A549 (cell line): ENCODE data around the gene TMCC3.

Experiments
- EP300 ChIP-seq, 2 experiments: fragments of >200 bp; sonication (Bioruptor Twin); formaldehyde crosslinking; IDR thresholded peaks; 2 replicates in 1 of 2; 3 replicates in 1 of 2; pipeline ENCODE4 v1.6.1; 2016 to 2017
- JUN ChIP-seq, 2 experiments: fragments of >200 bp; sonication (Bioruptor Twin); formaldehyde crosslinking; IDR thresholded peaks; 2 replicates in 1 of 2; 3 replicates in 1 of 2; pipeline ENCODE4 v1.6.1; 2016 to 2017
- JUNB ChIP-seq: fragments of >200 bp; sonication (Bioruptor Twin); formaldehyde crosslinking; IDR thresholded peaks from 2 replicates; pipeline ENCODE4 v1.6.1; 2016
- KDM1A ChIP-seq: fragments of 200-600 bp; sonication (generic); IDR thresholded peaks from 2 replicates; pipeline ENCODE4 v1.6.1; 2016; ENCODE audit warnings: low read depth, mild to moderate bottlenecking
- MAFK ChIP-seq: fragments of 450-650 bp; IDR thresholded peaks from 2 replicates; pipeline ENCODE4 v1.6.1; 2014; ENCODE audit not compliant: partially characterized antibody
- PHF8 ChIP-seq: fragments of 200-600 bp; sonication (generic); IDR thresholded peaks from 2 replicates; pipeline ENCODE4 v1.6.1; 2016; ENCODE audit warnings: low read depth, mild to moderate bottlenecking, antibody characterized with exemption, moderate library complexity, borderline replicate concordance
- RAD21 ChIP-seq, 2 experiments: fragments of >200 bp in 1 of 2; sonication (Bioruptor Twin) in 1 of 2; formaldehyde crosslinking in 1 of 2; IDR thresholded peaks in 1 of 2; conservative IDR thresholded peaks in 1 of 2; 2 replicates in 1 of 2; 3 replicates in 1 of 2; pipeline ENCODE4 v1.6.1; 2012 to 2018; ENCODE audit warnings: inconsistent platforms in 1 of 2
- TF ChIP-seq, protein P1 (sequence below): fragments of >200 bp; sonication (Bioruptor Twin); formaldehyde crosslinking; IDR thresholded peaks from 3 replicates; pipeline ENCODE4 v1.5.1; 2016

DNA sequence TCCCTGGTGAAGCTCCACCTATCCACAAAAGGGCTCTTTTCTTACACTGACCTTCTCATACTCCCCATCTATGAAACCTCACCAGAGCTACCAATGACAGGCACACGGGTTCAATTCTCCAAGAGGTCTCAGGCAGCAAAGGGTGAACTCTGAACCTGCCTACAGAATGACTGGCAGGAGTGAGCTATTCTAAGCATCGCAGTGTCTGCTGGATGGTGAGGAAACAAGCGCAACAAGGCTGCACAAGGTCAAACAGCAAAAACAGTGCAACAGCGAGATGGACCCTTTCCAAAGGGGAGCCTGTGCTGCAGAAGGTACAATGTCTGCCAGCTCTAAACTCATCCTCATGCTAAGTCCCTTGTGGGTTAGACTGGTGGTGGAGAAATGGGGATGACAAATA is 22.0 kb downstream of the TMCC3 start:
- TF ChIP-seq RAD21 (conservative IDR thresholded peaks at IDR 0.05 in 1 of 2, IDR thresholded peaks at IDR 0.05 in 1 of 2), result no peak
- TF ChIP-seq MAFK, result no peak
- no peak for TF ChIP-seq JUNB
- TF ChIP-seq, protein P1, sequence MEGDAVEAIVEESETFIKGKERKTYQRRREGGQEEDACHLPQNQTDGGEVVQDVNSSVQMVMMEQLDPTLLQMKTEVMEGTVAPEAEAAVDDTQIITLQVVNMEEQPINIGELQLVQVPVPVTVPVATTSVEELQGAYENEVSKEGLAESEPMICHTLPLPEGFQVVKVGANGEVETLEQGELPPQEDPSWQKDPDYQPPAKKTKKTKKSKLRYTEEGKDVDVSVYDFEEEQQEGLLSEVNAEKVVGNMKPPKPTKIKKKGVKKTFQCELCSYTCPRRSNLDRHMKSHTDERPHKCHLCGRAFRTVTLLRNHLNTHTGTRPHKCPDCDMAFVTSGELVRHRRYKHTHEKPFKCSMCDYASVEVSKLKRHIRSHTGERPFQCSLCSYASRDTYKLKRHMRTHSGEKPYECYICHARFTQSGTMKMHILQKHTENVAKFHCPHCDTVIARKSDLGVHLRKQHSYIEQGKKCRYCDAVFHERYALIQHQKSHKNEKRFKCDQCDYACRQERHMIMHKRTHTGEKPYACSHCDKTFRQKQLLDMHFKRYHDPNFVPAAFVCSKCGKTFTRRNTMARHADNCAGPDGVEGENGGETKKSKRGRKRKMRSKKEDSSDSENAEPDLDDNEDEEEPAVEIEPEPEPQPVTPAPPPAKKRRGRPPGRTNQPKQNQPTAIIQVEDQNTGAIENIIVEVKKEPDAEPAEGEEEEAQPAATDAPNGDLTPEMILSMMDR, result no peak
- TF ChIP-seq KDM1A, result no peak
- TF ChIP-seq EP300 (IDR thresholded peaks at IDR 0.05), result no peak
- no peak for TF ChIP-seq JUN (IDR thresholded peaks at IDR 0.05)
- TF ChIP-seq PHF8, result no peak
